ENCODE data around the gene AP1M2. TPM values are rescaled to one million over a fixed set of nuclear protein-coding genes. Genes with fewer than 3 reads are reported as not detected.
A peak's percentile ranks its signal among the peaks of the same experiment; 100 is the strongest.
"Not testable (repeated sequence)": the region's sequence is repeated elsewhere in the genome, so short reads cannot be mapped to it uniquely, and the experiment has no call there.

Gene AP1M2
- total and polyA plus RNA-seq, 4 experiments from 2014 or later = not detected

GRCh38 chr19:10551006-10551405 lies 36.1 kb downstream of the AP1M2 start:
- H3K9me3 Mint-ChIP-seq; H3K27ac ChIP-seq (ENCODE audit: low read depth, low read length); H3K27me3 Mint-ChIP-seq; H3K4me3 Mint-ChIP-seq; H3K4me3 ChIP-seq (ENCODE audit: low read length in 2 of 2); intact Hi-C loops (cut with micrococcal nuclease); DNase-seq; H3K27me3 ChIP-seq (ENCODE audit: insufficient read depth, low read length); H3K9me3 ChIP-seq (ENCODE audit: control insufficient read depth in 1 of 2, low read length in 2 of 2): not testable (repeated sequence)
- Mint-ChIP-seq H3K4me1 (peaks cover 21 to 47% (median 34%) of the 10 kb centered on the region in 4 donors), H3K36me3 (peaks cover 25 to 65% of the 10 kb centered on the region in 2 donors), H3K27ac (peak overlapping the region in 4 of 7 donors; percentile 22 to 79 (median 55))
- peaks cover 44% of the 10 kb centered on the region for H3K4me1 ChIP-seq (ENCODE audit: insufficient read depth, low read length)
- H3K36me3 ChIP-seq (ENCODE audit: insufficient read depth, low read length) = peaks cover 54% of the 10 kb centered on the region
- ChIA-PET POLR2A (ENCODE audit: partially characterized antibody) (interaction anchor here (1.2 to 7.0 kb wide), 2 partner anchors 15 to 53 kb away, joined by 3 to 128 read pairs; partner anchors contain the start of genes CDKN2D and KRI1), CTCF (ENCODE audit: partially characterized antibody) (interaction anchor here (0.7 to 4.2 kb wide), 6 partner anchors 9 to 67 kb away, joined by 3 to 31 read pairs (median 4); partner anchors contain the start of genes KRI1 and S1PR5)

GRCh38 chr19:10550336-10550735 lies 36.8 kb downstream of the AP1M2 start:
- intact Hi-C loops (cut with micrococcal nuclease) = no loop called here
- ChIA-PET POLR2A (ENCODE audit: partially characterized antibody) (interaction anchor here (0.6 to 7.0 kb wide), 2 partner anchors 10 to 15 kb away, joined by 4 to 128 read pairs; partner anchors contain the start of genes CDKN2D and KRI1), CTCF (ENCODE audit: partially characterized antibody) (no interaction called here)
- Mint-ChIP-seq H3K9me3 (no peaks in the 10 kb centered on the region), H3K27me3 (no peaks in the 10 kb centered on the region), H3K27ac (peak overlapping the region in 2 of 7 donors; percentile 63 to 69), H3K4me3 (no peak overlapping the region), H3K4me1 (peaks cover 19 to 40% (median 29%) of the 10 kb centered on the region in 4 donors), H3K36me3 (peaks cover 25 to 59% of the 10 kb centered on the region in 2 donors)
- Histone ChIP-seq H3K36me3 (ENCODE audit: insufficient read depth, low read length) (peaks cover 47% of the 10 kb centered on the region), H3K4me3 (ENCODE audit: low read length in 2 of 2) (no peak overlapping the region), H3K4me1 (ENCODE audit: insufficient read depth, low read length) (peaks cover 38% of the 10 kb centered on the region), H3K9me3 (ENCODE audit: control insufficient read depth in 1 of 2, low read length in 2 of 2) (no peaks in the 10 kb centered on the region), H3K27me3 (ENCODE audit: insufficient read depth, low read length) (no peaks in the 10 kb centered on the region), H3K27ac (ENCODE audit: low read depth, low read length) (no peak overlapping the region)
- no peak for DNase-seq

- Mint-ChIP-seq H3K27me3 (no peaks in the 10 kb centered on the region), H3K36me3 (peaks cover 25 to 64% of the 10 kb centered on the region in 2 donors), H3K27ac (peak overlapping the region in 2 of 7 donors; percentile 63 to 69), H3K9me3 (no peaks in the 10 kb centered on the region), H3K4me1 (peaks cover 22 to 40% (median 30%) of the 10 kb centered on the region in 4 donors), H3K4me3 (no peak overlapping the region)
- ChIA-PET POLR2A (ENCODE audit: partially characterized antibody) (no interaction called here), CTCF (ENCODE audit: partially characterized antibody) (no interaction called here)
- H3K9me3 ChIP-seq (ENCODE audit: control insufficient read depth in 1 of 2, low read length in 2 of 2) = no peaks in the 10 kb centered on the region
- no peak overlapping the region for H3K4me3 ChIP-seq (ENCODE audit: low read length in 2 of 2)
- H3K27me3 ChIP-seq (ENCODE audit: insufficient read depth, low read length) = no peaks in the 10 kb centered on the region
- intact Hi-C loops (cut with micrococcal nuclease) = no loop called here
- H3K4me1 ChIP-seq (ENCODE audit: insufficient read depth, low read length) = peaks cover 37% of the 10 kb centered on the region
- H3K36me3 ChIP-seq (ENCODE audit: insufficient read depth, low read length) = peaks cover 43% of the 10 kb centered on the region
- DNase-seq = no peak
- no peak overlapping the region for H3K27ac ChIP-seq (ENCODE audit: low read depth, low read length)
Observed at GRCh38 chr19:10549733-10550132, 37.4 kb downstream of the AP1M2 start.

GRCh38 chr19:10548746-10549276 lies 38.3 kb downstream of the AP1M2 start:
- Mint-ChIP-seq H3K4me1 (peaks cover 14 to 37% (median 24%) of the 10 kb centered on the region in 4 donors), H3K36me3 (peaks cover 22 to 57% of the 10 kb centered on the region in 2 donors), H3K9me3 (no peaks in the 10 kb centered on the region), H3K27ac (no peak overlapping the region), H3K27me3 (no peaks in the 10 kb centered on the region), H3K4me3 (no peak overlapping the region)
- H3K9me3 ChIP-seq (ENCODE audit: control insufficient read depth in 1 of 2, low read length in 2 of 2) = no peaks in the 10 kb centered on the region
- CTCF ChIA-PET (ENCODE audit: partially characterized antibody) = interaction anchor here (2.5 kb wide), 1 partner anchor 41 kb away, joined by 9 read pairs; no protein-coding TSS in a partner anchor
- intact Hi-C loops (cut with micrococcal nuclease) = no loop called here
- H3K36me3 ChIP-seq (ENCODE audit: insufficient read depth, low read length) = peaks cover 38% of the 10 kb centered on the region
- no peaks in the 10 kb centered on the region for H3K27me3 ChIP-seq (ENCODE audit: insufficient read depth, low read length)
- H3K4me1 ChIP-seq (ENCODE audit: insufficient read depth, low read length) = peaks cover 35% of the 10 kb centered on the region
- no peak overlapping the region for H3K4me3 ChIP-seq (ENCODE audit: low read length in 2 of 2)
- POLR2A ChIA-PET (ENCODE audit: partially characterized antibody) = interaction anchor here (1.0 to 1.5 kb wide), 2 partner anchors 17 to 19 kb away, joined by 3 to 5 read pairs; partner anchors contain the start of gene KRI1
- no peak for DNase-seq
- H3K27ac ChIP-seq (ENCODE audit: low read depth, low read length) = no peak overlapping the region

- peak overlapping the region in 1 of 7 donors; percentile 41 for H3K27ac Mint-ChIP-seq
- H3K36me3 Mint-ChIP-seq = peaks cover 12 to 39% of the 10 kb centered on the region in 2 donors
- DNase-seq = no peak
- H3K4me3 ChIP-seq (ENCODE audit: low read length in 2 of 2) = no peak overlapping the region
- H3K4me1 Mint-ChIP-seq = peaks cover 11 to 27% (median 17%) of the 10 kb centered on the region in 4 donors
- H3K27ac ChIP-seq (ENCODE audit: low read depth, low read length) = no peak overlapping the region
- intact Hi-C loops (cut with micrococcal nuclease) = no loop called here
- H3K27me3 ChIP-seq (ENCODE audit: insufficient read depth, low read length) = no peaks in the 10 kb centered on the region
- no peaks in the 10 kb centered on the region for H3K9me3 ChIP-seq (ENCODE audit: control insufficient read depth in 1 of 2, low read length in 2 of 2)
- peaks cover 21% of the 10 kb centered on the region for H3K4me1 ChIP-seq (ENCODE audit: insufficient read depth, low read length)
- H3K9me3 Mint-ChIP-seq = no peaks in the 10 kb centered on the region
- H3K4me3 Mint-ChIP-seq = no peak overlapping the region
- peaks cover 19% of the 10 kb centered on the region for H3K36me3 ChIP-seq (ENCODE audit: insufficient read depth, low read length)
- no peaks in the 10 kb centered on the region for H3K27me3 Mint-ChIP-seq
- POLR2A ChIA-PET (ENCODE audit: partially characterized antibody) = interaction anchor here (6.8 kb wide), 1 partner anchor 21 kb away, joined by 69 read pairs; the partner anchor contains the start of genes CDKN2D and KRI1
- CTCF ChIA-PET (ENCODE audit: partially characterized antibody) = no interaction called here
Observed at GRCh38 chr19:10546817-10547216, 40.3 kb downstream of the AP1M2 start.

GRCh38 chr19:10544753-10545251 lies 42.3 kb downstream of the AP1M2 start:
- peak overlapping the region; percentile 89 to 94 (median 91) for H3K4me3 Mint-ChIP-seq
- Histone ChIP-seq H3K4me3 (ENCODE audit: low read length in 2 of 2) (peak overlapping the region; percentile 49 to 66), H3K9me3 (ENCODE audit: control insufficient read depth in 1 of 2, low read length in 2 of 2) (no peaks in the 10 kb centered on the region), H3K27ac (ENCODE audit: low read depth, low read length) (peak overlapping the region; percentile 86), H3K27me3 (ENCODE audit: insufficient read depth, low read length) (no peaks in the 10 kb centered on the region), H3K4me1 (ENCODE audit: insufficient read depth, low read length) (peaks cover 18% of the 10 kb centered on the region), H3K36me3 (ENCODE audit: insufficient read depth, low read length) (peaks cover 19% of the 10 kb centered on the region)
- intact Hi-C loops (cut with micrococcal nuclease) = no loop called here
- peaks cover 9 to 20% (median 14%) of the 10 kb centered on the region in 4 donors for H3K4me1 Mint-ChIP-seq
- H3K9me3 Mint-ChIP-seq = no peaks in the 10 kb centered on the region
- H3K27me3 Mint-ChIP-seq = peaks cover 2 to 6% of the 10 kb centered on the region in 2 donors
- H3K36me3 Mint-ChIP-seq = peaks cover 3 to 25% of the 10 kb centered on the region in 2 donors
- ChIA-PET CTCF (ENCODE audit: partially characterized antibody) (interaction anchor here (1.0 kb wide), 1 partner anchor 12 kb away, joined by 3 read pairs; no protein-coding TSS in a partner anchor), POLR2A (ENCODE audit: partially characterized antibody) (interaction anchor here (1.3 to 6.8 kb wide), 3 partner anchors 9 to 23 kb away, joined by 5 to 69 read pairs (median 25); partner anchors contain the start of genes CDKN2D and KRI1)
- peak in 3 of 5 donors; percentile 8 to 50 (median 12) for DNase-seq
- H3K27ac Mint-ChIP-seq = peak overlapping the region; percentile 68 to 97 (median 91)

GRCh38 chr19:10544242-10544752 lies 42.8 kb downstream of the AP1M2 start:
- H3K4me3 ChIP-seq (ENCODE audit: low read length in 2 of 2) = peak overlapping the region; percentile 49 to 66
- POLR2A ChIA-PET (ENCODE audit: partially characterized antibody) = interaction anchor here (0.6 to 6.8 kb wide), 4 partner anchors 10 to 443 kb away, joined by 3 to 69 read pairs (median 15); partner anchors contain the start of genes CDKN2D and KRI1

More at GRCh38 chr19:10544242-10544752, 42.8 kb downstream of the AP1M2 start:
- CTCF ChIA-PET (ENCODE audit: partially characterized antibody) = interaction anchor here (1.0 kb wide), 1 partner anchor 12 kb away, joined by 3 read pairs; no protein-coding TSS in a partner anchor
- Mint-ChIP-seq H3K27me3 (peaks cover 2 to 6% of the 10 kb centered on the region in 2 donors), H3K36me3 (peaks cover 3 to 22% of the 10 kb centered on the region in 2 donors), H3K4me3 (peak overlapping the region; percentile 89 to 94 (median 91)), H3K9me3 (no peaks in the 10 kb centered on the region), H3K4me1 (peaks cover 9 to 20% (median 14%) of the 10 kb centered on the region in 4 donors), H3K27ac (peak overlapping the region; percentile 68 to 97 (median 91))
- H3K4me1 ChIP-seq (ENCODE audit: insufficient read depth, low read length) = peaks cover 18% of the 10 kb centered on the region
- intact Hi-C loops (cut with micrococcal nuclease) = no loop called here
- H3K36me3 ChIP-seq (ENCODE audit: insufficient read depth, low read length) = peaks cover 19% of the 10 kb centered on the region
- peak in 3 of 5 donors; percentile 3 to 53 (median 9) for DNase-seq
- H3K27ac ChIP-seq (ENCODE audit: low read depth, low read length) = peak overlapping the region; percentile 86
- H3K27me3 ChIP-seq (ENCODE audit: insufficient read depth, low read length) = no peaks in the 10 kb centered on the region
- no peaks in the 10 kb centered on the region for H3K9me3 ChIP-seq (ENCODE audit: control insufficient read depth in 1 of 2, low read length in 2 of 2)
